GM19467 (cell line): ENCODE data around the gene STPG2.
"Not testable (repeated sequence)": the region's sequence is repeated elsewhere in the genome, so short reads cannot be mapped to it uniquely, and the experiment has no call there.

Source experiments
- ATAC-seq: cut with Tn5 transposase; IDR thresholded peaks from one replicate; pipeline ENCODE4 v1.9.1; 2021; ENCODE audit warnings: mild to moderate bottlenecking, moderate library complexity; ENCODE audit not compliant: unreplicated experiment

Gene STPG2

GRCh38 chr4:97646997-97647396, 496.3 kb downstream of the STPG2 start:
- ATAC-seq, result no peak

GRCh38 chr4:97645071-97645821, 498.0 kb downstream of the STPG2 start:
- ATAC-seq, result no peak

GRCh38 chr4:97643179-97643578, 500.1 kb downstream of the STPG2 start:
- no peak for ATAC-seq

- no peak for ATAC-seq
Measured at GRCh38 chr4:97639961-97640360, 503.3 kb downstream of the STPG2 start.

GRCh38 chr4:97633831-97634230, 509.4 kb downstream of the STPG2 start:
- not testable (repeated sequence) for ATAC-seq

GRCh38 chr4:97627750-97628149, 515.5 kb downstream of the STPG2 start:
- no peak for ATAC-seq

- ATAC-seq, result no peak
Measured at GRCh38 chr4:97624204-97624603, 519.1 kb downstream of the STPG2 start.

GRCh38 chr4:97605932-97606331, 537.3 kb downstream of the STPG2 start:
- no peak for ATAC-seq

GRCh38 chr4:97593248-97593647, 550.0 kb downstream of the STPG2 start:
- ATAC-seq, result no peak

- ATAC-seq, result no peak
Measured at GRCh38 chr4:97590266-97590665, 553.0 kb downstream of the STPG2 start.

GRCh38 chr4:97589481-97590196, 553.6 kb downstream of the STPG2 start:
- no peak for ATAC-seq

GRCh38 chr4:97587912-97588311, 555.4 kb downstream of the STPG2 start:
- ATAC-seq, result no peak

- ATAC-seq, result no peak
Measured at GRCh38 chr4:97585274-97585673, 558.0 kb downstream of the STPG2 start.

- no peak for ATAC-seq
Measured at GRCh38 chr4:97582890-97583289, 560.4 kb downstream of the STPG2 start.

- ATAC-seq, result no peak
Measured at GRCh38 chr4:97577004-97577403, 566.3 kb downstream of the STPG2 start.

GRCh38 chr4:97560009-97560408, 583.3 kb downstream of the STPG2 start:
- ATAC-seq, result no peak

- no peak for ATAC-seq
Measured at GRCh38 chr4:97558204-97558778, 585.0 kb downstream of the STPG2 start.

GRCh38 chr4:97550637-97551036, 592.6 kb downstream of the STPG2 start:
- not testable (repeated sequence) for ATAC-seq

GRCh38 chr4:97548943-97549583, 594.2 kb downstream of the STPG2 start:
- no peak for ATAC-seq

- no peak for ATAC-seq
Measured at GRCh38 chr4:97548186-97548585, 595.1 kb downstream of the STPG2 start.

GRCh38 chr4:97531351-97531750, 611.9 kb downstream of the STPG2 start:
- no peak for ATAC-seq

GRCh38 chr4:97530676-97531075, 612.6 kb downstream of the STPG2 start:
- no peak for ATAC-seq
